Activated naive CD8-positive, alpha-beta T cell treated with anti-CD3 and anti-CD28 coated beads, Interleukin-2, amount 10 ng/mL, durations not matched to agents 7 days and 5 days (primary cell): ENCODE data around the gene NOP14. TPM values are rescaled to one million over a fixed set of nuclear protein-coding genes. Genes with fewer than 3 reads are reported as not detected.
A peak's percentile ranks its signal among the peaks of the same experiment; 100 is the strongest.

Experiments used
- ATAC-seq: fragments of 150-1000 bp; cut with Tn5 transposase; one replicate; pipeline ENCODE4 v1.10.0; 2021; ENCODE audit warnings: low read depth, moderate library complexity
- POLR2A ChIA-PET: fragments of 350-600 bp; sonication (Branson Sonifier 250); formaldehyde crosslinking; loops from one replicate; lab custom pipeline; 2021; ENCODE audit warnings: antibody characterized with exemption; lab: Charles Lee
- DNase-seq: peaks from one replicate; pipeline ENCODE4 v3.0.0; 2021
- H3K27ac Mint-ChIP-seq: one replicate; pipeline ENCODE4 v1.8.0; 2022; ENCODE audit warnings: mild to moderate bottlenecking, mixed read lengths
- H3K27me3 Mint-ChIP-seq: one replicate; pipeline ENCODE4 v1.8.0; 2022; ENCODE audit warnings: mild to moderate bottlenecking, moderate library complexity, mixed read lengths
- H3K36me3 Mint-ChIP-seq: one replicate; pipeline ENCODE4 v1.8.0; 2021; ENCODE audit warnings: mild to moderate bottlenecking, mixed read lengths
- H3K4me1 Mint-ChIP-seq: one replicate; pipeline ENCODE4 v1.8.0; 2021; ENCODE audit warnings: mixed read lengths
- H3K4me3 Mint-ChIP-seq: one replicate; pipeline ENCODE4 v1.8.0; 2022; ENCODE audit warnings: mild to moderate bottlenecking, moderate library complexity, mixed read lengths
- H3K9me3 Mint-ChIP-seq: one replicate; pipeline ENCODE4 v1.8.0; 2021; ENCODE audit warnings: mixed read lengths
- total RNA-seq, 2 experiments: library from RNA; stranded (reverse); gene quantifications; one replicate each; pipeline ENCODE4 v1.2.3, GENCODE V29; 2021

The NOP14 gene
- total RNA-seq, 2 experiments from 2014 or later: 36.8 to 40.3 TPM

GRCh38 chr4:2901186-2901585 is 62.0 kb downstream of the NOP14 start:
- Mint-ChIP-seq H3K27me3 (no peaks in the 10 kb centered on the region), H3K4me1 (peaks cover 3% of the 10 kb centered on the region), H3K9me3 (no peaks in the 10 kb centered on the region), H3K27ac (no peak overlapping the region), H3K4me3 (no peak overlapping the region), H3K36me3 (peaks cover 35% of the 10 kb centered on the region)
- POLR2A ChIA-PET: no interaction called here
- DNase-seq (no peak), ATAC-seq (no peak)

GRCh38 chr4:2900741-2901140 is 62.5 kb downstream of the NOP14 start:
- ATAC-seq: no peak
- POLR2A ChIA-PET: no interaction called here

DNA sequence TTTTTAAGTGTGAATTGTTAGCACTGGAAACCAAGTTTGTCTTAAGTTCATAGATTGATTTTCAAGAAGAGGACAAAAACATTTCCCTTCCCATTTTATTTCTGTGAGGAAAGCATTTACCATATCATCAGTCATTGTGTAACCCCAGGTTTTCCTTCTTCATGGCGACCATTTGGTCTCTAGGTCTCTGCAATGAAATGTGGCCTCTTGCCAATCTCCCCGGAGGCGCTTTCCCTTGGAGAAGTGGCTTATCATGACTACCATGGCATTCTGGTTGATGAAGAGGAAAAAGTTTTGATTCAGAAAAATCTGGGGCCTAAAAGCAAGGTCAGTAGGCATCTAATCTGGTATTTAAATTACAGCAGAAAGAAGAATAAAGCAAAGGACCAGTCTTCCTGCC is 65.2 kb downstream of the NOP14 start:
- Mint-ChIP-seq H3K36me3 (peaks cover 39% of the 10 kb centered on the region), H3K4me3 (no peak overlapping the region), H3K27me3 (no peaks in the 10 kb centered on the region), H3K9me3 (no peaks in the 10 kb centered on the region), H3K27ac (no peak overlapping the region), H3K4me1 (no peaks in the 10 kb centered on the region)
- POLR2A ChIA-PET: no interaction called here
- DNase-seq (no peak), ATAC-seq (no peak)

More at GRCh38 chr4:2900741-2901140, 62.5 kb downstream of the NOP14 start:
- no peaks in the 10 kb centered on the region for H3K9me3 Mint-ChIP-seq
- peaks cover 1% of the 10 kb centered on the region for H3K4me1 Mint-ChIP-seq
- H3K4me3 Mint-ChIP-seq: no peak overlapping the region
- H3K36me3 Mint-ChIP-seq: peaks cover 37% of the 10 kb centered on the region
- H3K27ac Mint-ChIP-seq: no peak overlapping the region
- no peaks in the 10 kb centered on the region for H3K27me3 Mint-ChIP-seq
- DNase-seq: no peak

GRCh38 chr4:2893772-2894171 is 69.4 kb downstream of the NOP14 start:
- no peaks in the 10 kb centered on the region for H3K9me3 Mint-ChIP-seq
- POLR2A ChIA-PET: no interaction called here
- H3K27me3 Mint-ChIP-seq: no peaks in the 10 kb centered on the region
- peaks cover 20% of the 10 kb centered on the region for H3K36me3 Mint-ChIP-seq
- DNase-seq (no peak), ATAC-seq (no peak)
- H3K27ac Mint-ChIP-seq: no peak overlapping the region
- H3K4me1 Mint-ChIP-seq: no peaks in the 10 kb centered on the region
- H3K4me3 Mint-ChIP-seq: no peak overlapping the region

DNA sequence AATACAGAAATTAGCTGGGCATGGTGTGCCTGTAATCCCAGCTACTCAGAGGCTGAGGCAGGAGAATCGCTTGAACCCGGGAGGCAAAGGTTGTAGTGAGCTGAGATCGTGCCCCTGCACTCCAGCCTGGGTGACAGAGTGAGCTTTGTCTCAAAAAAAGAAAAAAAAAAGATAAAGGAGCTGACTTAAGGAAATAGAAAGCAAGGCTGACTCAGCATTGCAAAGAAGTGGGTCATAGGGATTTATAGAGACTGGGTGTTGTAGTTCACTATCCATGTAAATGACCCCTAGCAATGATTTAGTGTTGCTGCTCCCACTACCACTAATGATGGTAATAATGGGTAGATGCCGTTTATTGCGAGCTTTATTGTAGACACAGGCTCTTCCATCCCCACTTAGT is 71.9 kb downstream of the NOP14 start:
- no peaks in the 10 kb centered on the region for H3K27me3 Mint-ChIP-seq
- POLR2A ChIA-PET: interaction anchor here (0.6 kb wide), 1 partner anchor 106 kb away, joined by 4 read pairs; no protein-coding TSS in a partner anchor
- no peak for DNase-seq
- no peaks in the 10 kb centered on the region for H3K9me3 Mint-ChIP-seq
- peak overlapping the region; percentile 37 for H3K27ac Mint-ChIP-seq
- H3K4me1 Mint-ChIP-seq: no peaks in the 10 kb centered on the region
- ATAC-seq: no peak
- no peak overlapping the region for H3K4me3 Mint-ChIP-seq
- peaks cover 24% of the 10 kb centered on the region for H3K36me3 Mint-ChIP-seq

DNA sequence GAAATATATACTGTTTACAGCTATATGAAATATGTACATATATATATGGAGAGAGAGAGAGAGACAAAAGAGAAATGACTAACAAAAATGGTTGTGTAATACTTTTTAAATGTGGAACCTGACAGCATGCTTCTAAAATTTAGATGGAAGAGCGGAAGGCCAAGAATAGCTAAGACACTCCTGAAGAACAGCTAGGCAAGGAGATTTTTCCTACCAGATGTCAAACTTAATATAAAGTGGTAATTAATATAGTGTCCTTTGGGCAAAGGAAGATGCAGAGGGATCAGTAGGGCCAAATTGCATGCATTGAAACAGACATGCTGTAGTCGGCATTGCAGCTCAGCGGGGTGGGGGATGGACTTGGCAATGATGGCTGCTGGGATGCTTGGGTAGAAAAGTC is 74.3 kb downstream of the NOP14 start:
- ATAC-seq: no peak
- H3K27me3 Mint-ChIP-seq: no peaks in the 10 kb centered on the region
- no peak for DNase-seq
- H3K4me3 Mint-ChIP-seq: no peak overlapping the region
- H3K27ac Mint-ChIP-seq: no peak overlapping the region
- POLR2A ChIA-PET: no interaction called here
- no peaks in the 10 kb centered on the region for H3K9me3 Mint-ChIP-seq
- H3K36me3 Mint-ChIP-seq: peaks cover 19% of the 10 kb centered on the region
- peaks cover 6% of the 10 kb centered on the region for H3K4me1 Mint-ChIP-seq

Other genes with a start within 250 kb of the NOP14 start
- 10 to 100 TPM; 47.0 to 50.0 TPM for gene TNIP2, start 207.1 kb downstream of the NOP14 start, total RNA-seq
- gene SH3BP2, start 170.3 kb downstream of the NOP14 start, total RNA-seq: 10 to 100 TPM; 82.6 to 83.7 TPM
- gene ADD1, start 119.6 kb downstream of the NOP14 start, total RNA-seq: 100 to 1,000 TPM; 261 to 276 TPM
- 1 to 10 TPM; 2.4 to 3.4 TPM for gene GRK4, start 165 bp upstream of the NOP14 start, total RNA-seq
- not detected for gene HTT-AS, start 111.1 kb upstream of the NOP14 start, total RNA-seq
- gene HTT, start 111.3 kb upstream of the NOP14 start, total RNA-seq: 10 to 100 TPM; 64.8 to 65.8 TPM